Liver (tissue), 9 donors: ENCODE measurements around the gene CCIN. TPM values are rescaled to one million over a fixed set of nuclear protein-coding genes. Genes with fewer than 3 reads are reported as not detected.

ENCODE experiments used
- DNase-seq: peaks from one replicate; pipeline ENCODE4 v3.0.0-alpha.2; 2017; ENCODE audit warnings: low spot score
- H3K27ac ChIP-seq, 2 donors: one replicate each; pipeline ENCODE4 v1.7.0; 2013; ENCODE audit warnings: inconsistent platforms in 2 of 2, low read length in 2 of 2, control low read depth in 1 of 2, low read depth in 1 of 2, mild to moderate bottlenecking in 1 of 2
- H3K27me3 ChIP-seq, 4 donors: one replicate each; pipeline versions ENCODE4 v1.6.1 to v1.7.0; 2013; ENCODE audit warnings: low read length in 3 of 4, inconsistent platforms in 1 of 4, mild to moderate bottlenecking in 1 of 4, moderate library complexity in 1 of 4; ENCODE audit not compliant: control insufficient read depth in 4 of 4, insufficient read depth in 4 of 4
- H3K36me3 ChIP-seq, 4 donors: one replicate each; pipeline versions ENCODE4 v1.6.1 to v1.7.0; 2013; ENCODE audit warnings: low read length in 3 of 4, mild to moderate bottlenecking in 3 of 4, low read depth in 1 of 4, moderate library complexity in 1 of 4; ENCODE audit not compliant: control insufficient read depth in 4 of 4, insufficient read depth in 3 of 4
- H3K4me1 ChIP-seq, 4 donors: one replicate each; pipeline versions ENCODE4 v1.6.1 to v1.7.0; 2013; ENCODE audit warnings: low read length in 3 of 4, mild to moderate bottlenecking in 3 of 4, moderate library complexity in 1 of 4; ENCODE audit not compliant: control insufficient read depth in 4 of 4, insufficient read depth in 4 of 4
- H3K4me3 ChIP-seq, 3 donors: one replicate each; pipeline versions ENCODE4 v1.6.1 to v1.7.0; 2013; ENCODE audit warnings: low read length in 3 of 3, control low read depth in 1 of 3, low read depth in 1 of 3, mild to moderate bottlenecking in 1 of 3
- H3K9ac ChIP-seq, 2 donors: one replicate each; pipeline ENCODE4 v1.7.0; 2013; ENCODE audit warnings: low read length in 2 of 2, mild to moderate bottlenecking in 2 of 2, moderate library complexity in 2 of 2, control low read depth in 1 of 2, low read depth in 1 of 2
- H3K9me3 ChIP-seq, 4 donors: one replicate each; pipeline versions ENCODE4 v1.6.1 to v1.7.0; 2013; ENCODE audit warnings: low read length in 3 of 4; ENCODE audit not compliant: control insufficient read depth in 4 of 4
- ATF3 ChIP-seq: IDR thresholded peaks from 2 replicates; pipeline ENCODE4 v1.6.1; 2016; ENCODE audit warnings: antibody characterized with exemption
- CTCF ChIP-seq: fragments of 150-350 bp; IDR thresholded peaks from 2 replicates; pipeline ENCODE4 v1.5.1; 2017; ENCODE audit warnings: improper control_type of control experiment, low read depth, low read length; ENCODE audit not compliant: missing input control
- FOXA2 ChIP-seq: IDR thresholded peaks from 2 replicates; pipeline ENCODE4 v1.6.1; 2016; ENCODE audit warnings: antibody characterized with exemption
- GABPA ChIP-seq, 2 donors: IDR thresholded peaks in 1 of 2; conservative IDR thresholded peaks in 1 of 2; 2 replicates each; pipeline ENCODE4 v1.6.1; 2016; ENCODE audit warnings: antibody characterized with exemption in 2 of 2, mild to moderate bottlenecking in 1 of 2, moderate library complexity in 1 of 2
- HNF4A ChIP-seq, 2 donors: conservative IDR thresholded peaks; 2 replicates each; pipeline ENCODE4 v1.6.1; 2016; ENCODE audit warnings: antibody characterized with exemption in 2 of 2, mild to moderate bottlenecking in 2 of 2
- HNF4G ChIP-seq: IDR thresholded peaks from 2 replicates; pipeline ENCODE4 v1.6.1; 2016; ENCODE audit warnings: antibody characterized with exemption
- JUND ChIP-seq, 2 donors: IDR thresholded peaks; 2 replicates each; pipeline ENCODE4 v1.6.1; 2016; ENCODE audit warnings: antibody characterized with exemption in 2 of 2
- MAX ChIP-seq: IDR thresholded peaks from 2 replicates; pipeline ENCODE4 v1.6.1; 2016; ENCODE audit warnings: antibody characterized with exemption
- RAD21 ChIP-seq, 2 donors: IDR thresholded peaks; 2 replicates each; pipeline ENCODE4 v1.6.1; 2016; ENCODE audit warnings: antibody characterized with exemption in 2 of 2, mild to moderate bottlenecking in 2 of 2
- REST ChIP-seq: IDR thresholded peaks from 2 replicates; pipeline ENCODE4 v1.6.1; 2016; ENCODE audit warnings: antibody characterized with exemption, mild to moderate bottlenecking
- RXRA ChIP-seq, 2 donors: IDR thresholded peaks; 2 replicates each; pipeline ENCODE4 v1.6.1; 2017 to 2018; ENCODE audit warnings: antibody characterized with exemption in 2 of 2, mild to moderate bottlenecking in 1 of 2
- SP1 ChIP-seq: IDR thresholded peaks from 2 replicates; pipeline ENCODE4 v1.6.1; 2018; ENCODE audit warnings: antibody characterized with exemption, mild to moderate bottlenecking
- TAF1 ChIP-seq: conservative IDR thresholded peaks from 2 replicates; pipeline ENCODE4 v1.6.1; 2016; ENCODE audit warnings: antibody characterized with exemption, mild to moderate bottlenecking
- ZBTB33 ChIP-seq: IDR thresholded peaks from 2 replicates; pipeline ENCODE4 v1.6.1; 2016; ENCODE audit warnings: antibody characterized with exemption
- WGBS: extraction: QIAGEN DNeasy Blood & Tissue Kit; methylation state at CpG from one replicate; pipeline ENCODE4 v1.1.7; 2013; 5-methylcytosine and 5-hydroxymethylcytosine counted together
- polyA plus RNA-seq, 2 donors: library from polyadenylated mRNA; stranded (reverse) in 1 of 2; unstranded in 1 of 2; fragments of 200-250 nt in 1 of 2; fragments of >200 nt in 1 of 2; fragmentation: Nextera tagmentation in 1 of 2; extraction: Ambion mirVana in 1 of 2; gene quantifications; one replicate each; pipeline versions ENCODE4 v1.2.1 to v1.2.3, GENCODE V29; 2013 to 2015
- total RNA-seq, 2 donors: library from RNA; depleted of rRNA; stranded (reverse); fragments of >200 nt; gene quantifications; one replicate each; pipeline ENCODE4 v1.2.3, GENCODE V29; 2014
- donor health status: healthy.
- donor health status: healthy.
- donor health status: healthy.
- donor health status: healthy.
- donor health status: healthy.

Gene CCIN
- total and polyA plus RNA-seq, 4 donors, result not detected

GRCh38 chr9:36164989-36165388, 4.2 kb upstream of the CCIN start:
- DNase-seq, result no peak
- Histone ChIP-seq H3K4me1 (peaks cover 0 to 2% (median 0%) of the 10 kb centered on the region in 4 donors), H3K27ac (no peak overlapping the region), H3K4me3 (no peak overlapping the region), H3K27me3 (no peaks in the 10 kb centered on the region), H3K9me3 (no peaks in the 10 kb centered on the region), H3K36me3 (no peaks in the 10 kb centered on the region), H3K9ac (no peak overlapping the region)
- 59% methylated on average over 3 of the region's 3 CpGs for WGBS
- no peak for TF ChIP-seq HNF4A (conservative IDR thresholded peaks at IDR 0.05)
- no peak for TF ChIP-seq ZBTB33
- no peak for TF ChIP-seq RAD21 (IDR thresholded peaks at IDR 0.05)
- no peak for TF ChIP-seq HNF4G
- no peak for TF ChIP-seq SP1
- no peak for TF ChIP-seq MAX
- TF ChIP-seq GABPA (IDR thresholded peaks at IDR 0.05 in 1 of 2, conservative IDR thresholded peaks at IDR 0.05 in 1 of 2), result no peak

- no peak for TF ChIP-seq TAF1
- TF ChIP-seq JUND (IDR thresholded peaks at IDR 0.05), result no peak
- TF ChIP-seq REST, result no peak
- no peak for TF ChIP-seq ATF3
- no peak for TF ChIP-seq HNF4G
- no peak for TF ChIP-seq FOXA2
- TF ChIP-seq RXRA (IDR thresholded peaks at IDR 0.05), result no peak
- no peak for TF ChIP-seq GABPA (IDR thresholded peaks at IDR 0.05 in 1 of 2, conservative IDR thresholded peaks at IDR 0.05 in 1 of 2)
- no peak for TF ChIP-seq SP1
- TF ChIP-seq HNF4A (conservative IDR thresholded peaks at IDR 0.05), result no peak
- TF ChIP-seq ZBTB33, result no peak
- no peak for TF ChIP-seq MAX
- TF ChIP-seq CTCF, result no peak
- H3K9me3 ChIP-seq, result no peaks in the 10 kb centered on the region
- no peaks in the 10 kb centered on the region for H3K27me3 ChIP-seq
- 57% methylated on average over 12 of the region's 12 CpGs for WGBS
- H3K36me3 ChIP-seq, result no peaks in the 10 kb centered on the region
- H3K27ac ChIP-seq, result no peak overlapping the region
- H3K4me3 ChIP-seq, result no peak overlapping the region
- DNase-seq, result no peak
- H3K4me1 ChIP-seq, result peaks cover 0 to 2% (median 0%) of the 10 kb centered on the region in 4 donors
- H3K9ac ChIP-seq, result no peak overlapping the region
Measured at GRCh38 chr9:36165826-36166167, 3.4 kb upstream of the CCIN start.
